Measurements from ENCODE around the gene AUNIP.

GRCh38 chr1:25845664-25846063, 13.6 kb downstream of the AUNIP start:
- TF ChIP-seq REST (IDR thresholded peaks at IDR 0.05; ENCODE audit: low read depth) (no peak), TCF12 (IDR thresholded peaks at IDR 0.05; ENCODE audit: low read depth) (no peak), RAD21 (IDR thresholded peaks at IDR 0.05; ENCODE audit: low read depth) (no peak), EP300 (IDR thresholded peaks at IDR 0.05; ENCODE audit: borderline replicate concordance) (no peak), EGR1 (IDR thresholded peaks at IDR 0.05) (no peak)
